GM13977 (cell line): ENCODE data around the gene IL1RL1.

Experiments used
- DNase-seq: peaks from one replicate; pipeline ENCODE4 v3.0.0; 2012; ENCODE audit warnings: low spot score
- in situ Hi-C: fragments of 300-500 bp; cut with MboI; formaldehyde crosslinking; loops from one replicate; pipeline ENCODE4 v1.12.0; 2022; ENCODE audit warnings: low sequenced_read_pairs, low pct_unique_long_range_greater_than_20kb, mixed read lengths, inconsistent platforms; ENCODE audit not compliant: unreplicated experiment
- TF ChIP-seq, protein P1 (sequence below): IDR thresholded peaks from 2 replicates; pipeline ENCODE4 v1.5.1; 2012; ENCODE audit warnings: mild to moderate bottlenecking, control low read depth; ENCODE audit not compliant: insufficient read depth; ENCODE audit errors: extremely low read depth, missing control alignments

IL1RL1 gene

DNA sequence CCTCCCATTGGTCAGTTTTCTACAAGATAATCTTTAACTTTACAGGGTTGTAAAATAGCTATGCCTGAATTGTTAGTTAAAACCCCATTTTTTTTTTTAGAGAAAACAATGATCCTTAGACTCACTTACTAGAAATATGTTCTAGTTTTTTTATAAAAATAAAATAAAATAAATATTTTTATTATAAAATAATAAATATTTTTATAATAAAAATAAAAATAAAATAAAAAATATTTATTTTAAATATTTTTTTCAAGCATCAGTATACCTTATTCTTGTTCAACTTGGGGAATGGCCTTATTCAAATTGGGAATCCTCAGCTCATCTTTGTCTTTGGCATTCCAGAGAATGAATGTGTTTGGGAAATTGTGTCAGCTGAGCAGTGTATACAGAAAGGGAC lies 20.8 kb upstream of the IL1RL1 start:
- no peak for DNase-seq
- in situ Hi-C loops: no loop called here
- TF ChIP-seq, protein P1, sequence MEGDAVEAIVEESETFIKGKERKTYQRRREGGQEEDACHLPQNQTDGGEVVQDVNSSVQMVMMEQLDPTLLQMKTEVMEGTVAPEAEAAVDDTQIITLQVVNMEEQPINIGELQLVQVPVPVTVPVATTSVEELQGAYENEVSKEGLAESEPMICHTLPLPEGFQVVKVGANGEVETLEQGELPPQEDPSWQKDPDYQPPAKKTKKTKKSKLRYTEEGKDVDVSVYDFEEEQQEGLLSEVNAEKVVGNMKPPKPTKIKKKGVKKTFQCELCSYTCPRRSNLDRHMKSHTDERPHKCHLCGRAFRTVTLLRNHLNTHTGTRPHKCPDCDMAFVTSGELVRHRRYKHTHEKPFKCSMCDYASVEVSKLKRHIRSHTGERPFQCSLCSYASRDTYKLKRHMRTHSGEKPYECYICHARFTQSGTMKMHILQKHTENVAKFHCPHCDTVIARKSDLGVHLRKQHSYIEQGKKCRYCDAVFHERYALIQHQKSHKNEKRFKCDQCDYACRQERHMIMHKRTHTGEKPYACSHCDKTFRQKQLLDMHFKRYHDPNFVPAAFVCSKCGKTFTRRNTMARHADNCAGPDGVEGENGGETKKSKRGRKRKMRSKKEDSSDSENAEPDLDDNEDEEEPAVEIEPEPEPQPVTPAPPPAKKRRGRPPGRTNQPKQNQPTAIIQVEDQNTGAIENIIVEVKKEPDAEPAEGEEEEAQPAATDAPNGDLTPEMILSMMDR: no peak

GRCh38 chr2:102291319-102292075 lies 19.9 kb upstream of the IL1RL1 start:
- in situ Hi-C loops: no loop called here
- no peak for DNase-seq
- TF ChIP-seq, protein P1: no peak

DNA sequence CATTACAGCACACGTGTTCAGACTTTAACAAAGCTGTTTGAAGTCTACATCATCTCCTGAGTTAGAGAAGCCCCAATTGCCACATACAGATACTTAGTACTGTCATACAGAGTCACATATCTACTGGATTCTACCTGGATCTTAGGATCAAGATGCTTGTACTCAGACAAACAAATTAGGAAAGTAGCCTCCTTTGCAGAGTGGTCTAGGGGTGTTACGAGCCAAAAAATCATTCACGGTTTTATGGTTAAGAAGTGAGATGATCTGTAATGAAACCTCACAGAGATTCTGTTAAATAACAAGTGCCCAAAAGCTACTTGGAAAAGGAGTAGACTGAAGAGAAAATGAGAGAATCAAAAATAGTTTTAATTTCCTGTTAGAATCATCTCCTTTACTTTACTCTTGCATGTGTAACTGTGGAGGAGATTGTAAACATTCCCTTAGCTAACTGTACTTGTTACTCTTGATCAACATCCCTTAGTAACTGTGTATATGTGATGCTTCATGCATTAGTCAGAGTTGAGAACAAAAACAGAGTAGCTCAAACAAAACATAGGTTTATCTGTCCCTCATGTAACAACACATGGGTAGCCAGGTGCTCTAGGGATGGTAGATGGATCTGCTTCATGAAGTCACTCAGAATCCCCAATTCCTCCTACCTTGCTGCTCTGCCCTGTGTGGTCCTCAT lies 16.4 kb upstream of the IL1RL1 start:
- in situ Hi-C loops: no loop called here
- TF ChIP-seq, protein P1: no peak
- DNase-seq: no peak

DNA sequence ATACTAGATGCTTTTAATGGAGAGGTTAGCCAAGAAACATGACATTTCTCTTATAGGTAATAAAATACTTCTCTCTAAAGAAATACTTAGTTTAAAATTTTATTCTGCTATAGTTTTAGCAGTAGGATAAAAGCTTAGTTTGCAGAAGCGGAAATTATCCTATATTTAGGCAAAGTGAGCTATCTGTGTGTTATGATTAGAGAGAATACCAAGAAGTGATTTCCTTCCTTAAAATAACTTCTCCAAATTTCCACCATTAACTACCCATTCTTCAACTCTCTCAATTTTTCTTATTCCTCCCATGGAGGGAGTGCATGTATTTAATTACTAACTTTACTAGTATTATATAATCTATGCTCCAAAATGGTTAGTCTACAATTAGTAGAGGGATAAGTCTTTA lies 15.8 kb upstream of the IL1RL1 start:
- TF ChIP-seq, protein P1: no peak
- in situ Hi-C loops: no loop called here
- no peak for DNase-seq

DNA sequence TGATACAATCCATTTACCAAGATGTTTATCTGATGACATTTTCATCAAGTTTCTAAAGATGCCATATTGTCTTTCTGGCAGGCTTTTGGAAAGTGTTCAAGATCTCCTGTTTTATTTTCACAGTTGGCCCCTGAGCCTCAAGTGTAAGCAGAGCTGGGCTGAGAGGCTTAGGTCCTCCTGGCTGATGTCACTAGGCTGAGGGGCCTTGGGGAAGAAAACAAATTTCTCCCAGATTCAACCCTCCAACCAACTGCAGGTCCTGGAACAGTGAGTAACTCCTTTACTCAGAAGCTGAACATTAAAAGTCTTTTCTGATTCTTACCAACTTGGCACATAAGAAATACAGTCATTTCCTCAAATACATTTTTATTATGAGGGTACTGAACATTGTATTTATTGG lies 14.9 kb upstream of the IL1RL1 start:
- TF ChIP-seq, protein P1: no peak

DNA sequence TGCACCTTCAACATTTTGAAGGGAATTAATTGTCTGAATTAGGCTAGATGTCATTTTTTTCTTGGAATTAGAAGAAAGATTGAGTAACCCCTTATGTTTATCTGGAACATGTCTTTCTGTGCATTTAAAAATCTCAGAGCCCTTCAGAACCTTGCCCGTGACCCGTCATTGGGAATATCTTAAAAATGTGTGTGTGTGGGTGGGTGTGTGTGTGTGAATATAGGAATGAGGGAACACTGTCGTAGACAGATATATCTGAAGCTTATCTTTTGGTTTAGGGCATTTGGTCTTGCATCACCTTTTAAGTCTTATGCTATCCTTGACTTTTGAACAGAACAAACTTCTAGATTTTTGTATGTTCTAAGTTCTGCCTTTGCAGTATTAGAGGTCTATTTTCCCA lies 13.5 kb upstream of the IL1RL1 start:
- no peak for DNase-seq
- in situ Hi-C loops: no loop called here
- TF ChIP-seq, protein P1: no peak

More for the DNA sequence above, 14.9 kb upstream of the IL1RL1 start:
- in situ Hi-C loops: no loop called here
- DNase-seq: no peak
